Activated CD8-positive, alpha-beta memory T cell treated with anti-CD3 and anti-CD28 coated beads for 24 hours (primary cell): ENCODE measurements around the gene PRSS38.

Experiments used
- DNase-seq: peaks from one replicate; pipeline ENCODE4 v3.0.0-alpha.2; 2020

The PRSS38 gene

GRCh38 chr1:227815468-227816409, at the start of gene PRSS38:
Gene PRSS38, plus strand, starts transcription at chr1:227815675. Its CDS starts 42 bp downstream, at chr1:227815717.
- no peak for DNase-seq

- peak; percentile 84 for DNase-seq
Observed at GRCh38 chr1:227766015-227766634, 49.4 kb upstream of the PRSS38 start.

DNA sequence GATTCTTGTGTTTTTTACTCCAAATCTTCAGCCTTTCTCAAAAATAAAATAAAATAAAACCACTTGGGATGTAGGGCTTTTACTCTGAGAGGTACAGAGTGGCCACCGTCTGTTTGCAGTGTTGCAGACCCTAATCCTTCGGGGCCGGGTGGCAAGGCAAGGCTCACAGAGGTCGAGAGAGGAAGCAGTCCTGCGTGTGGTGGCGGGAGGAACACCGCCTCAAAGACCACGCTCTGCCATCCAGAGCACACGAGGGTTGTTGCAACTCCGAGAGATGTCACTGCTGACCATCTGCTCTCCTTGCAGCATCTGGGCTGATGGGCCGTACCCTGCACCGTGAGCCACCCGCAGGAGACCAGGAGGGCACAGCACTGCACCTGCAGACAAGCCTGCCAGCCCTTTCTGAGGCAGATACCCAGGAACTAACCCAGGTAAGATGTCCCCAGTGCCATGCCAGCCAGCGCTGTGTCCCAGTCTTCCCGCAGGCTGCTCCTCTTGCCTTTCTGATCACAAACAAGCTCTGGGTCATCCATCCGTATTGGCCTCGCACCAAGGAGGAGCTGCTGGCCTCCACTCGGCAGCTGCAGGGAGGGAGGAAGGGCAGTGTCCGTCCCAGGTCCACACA, 48.7 kb upstream of the PRSS38 start:
- DNase-seq, result no peak

DNA sequence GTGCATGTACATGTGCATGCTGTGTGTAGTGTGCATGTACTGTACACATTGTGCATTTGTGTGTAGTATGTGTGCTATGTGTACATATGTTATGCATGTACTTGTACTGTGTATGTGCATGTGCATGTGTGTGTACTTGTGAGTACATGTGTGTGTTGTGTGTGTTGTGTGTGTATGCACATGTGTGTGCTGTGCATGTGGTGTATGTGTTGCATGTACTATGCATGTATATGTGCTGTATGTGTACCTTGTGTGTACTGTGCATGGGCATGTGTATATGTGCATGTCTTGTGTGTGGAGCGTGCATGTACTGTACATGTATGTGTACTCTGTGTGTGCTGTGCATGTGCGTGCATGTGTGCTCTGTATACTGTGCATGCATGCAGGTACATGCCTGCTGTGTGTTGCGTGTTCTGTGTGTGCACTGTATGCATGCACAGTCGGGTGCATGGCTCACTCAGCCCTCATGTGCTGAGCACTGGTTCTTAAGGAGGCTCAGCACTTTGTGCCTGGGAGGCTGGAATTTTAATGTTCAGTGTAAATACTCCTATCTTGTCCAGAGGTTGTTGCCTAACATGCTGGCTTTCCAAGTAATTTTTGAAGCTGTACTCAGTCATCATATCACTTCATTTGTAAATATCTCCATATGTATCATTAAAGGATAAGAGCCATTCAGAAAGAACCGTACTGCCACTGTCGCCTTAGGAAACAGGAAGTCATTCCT, 47.9 kb upstream of the PRSS38 start:
- DNase-seq, result no peak

- no peak for DNase-seq
Observed at GRCh38 chr1:227768125-227768439, 47.4 kb upstream of the PRSS38 start.

- no peak for DNase-seq
Observed at GRCh38 chr1:227768640-227769039, 46.8 kb upstream of the PRSS38 start.

DNA sequence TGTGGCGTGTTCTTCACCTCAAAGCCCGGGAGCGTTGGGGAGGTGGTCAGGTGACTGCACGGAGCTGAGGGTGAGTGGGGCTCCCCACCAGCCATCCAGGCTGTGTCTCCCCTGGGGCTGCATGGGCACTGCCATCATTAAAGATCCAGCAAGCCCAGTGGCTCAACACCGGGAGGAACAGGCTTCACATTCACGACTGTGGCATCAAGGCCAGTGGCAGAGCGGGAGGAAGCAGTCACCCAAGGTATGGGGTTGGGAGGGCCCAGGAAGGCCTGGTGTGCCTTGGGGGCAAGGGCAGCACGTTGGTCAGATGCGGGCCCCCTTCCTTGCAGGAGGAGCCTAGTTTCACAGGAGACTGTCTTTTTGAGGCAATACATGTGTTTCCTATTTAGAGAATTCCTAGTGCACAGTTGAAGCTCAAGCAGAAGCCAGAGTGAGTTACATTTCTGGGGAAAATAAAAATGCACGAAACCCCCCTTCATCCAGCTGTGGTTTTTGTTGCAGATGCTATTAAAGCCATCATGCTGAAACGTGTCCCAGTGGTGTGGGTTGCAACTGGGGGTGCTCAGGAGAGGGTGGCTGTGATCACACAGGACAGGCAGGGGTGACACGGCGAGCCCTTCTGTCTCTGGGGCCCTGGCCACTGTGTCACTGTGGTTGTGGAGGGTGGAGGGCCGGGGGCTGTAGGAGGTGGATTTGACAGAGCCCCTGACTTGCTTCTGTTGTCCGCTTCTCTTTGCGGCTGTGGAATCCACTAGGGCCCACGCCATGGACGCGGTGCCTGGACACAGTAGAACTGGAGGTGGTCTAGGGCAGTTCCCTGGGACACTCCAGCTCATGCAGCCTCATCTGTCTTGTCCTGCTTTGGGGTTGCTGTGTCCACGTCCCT, 46.2 kb upstream of the PRSS38 start:
- DNase-seq, result no peak

DNA sequence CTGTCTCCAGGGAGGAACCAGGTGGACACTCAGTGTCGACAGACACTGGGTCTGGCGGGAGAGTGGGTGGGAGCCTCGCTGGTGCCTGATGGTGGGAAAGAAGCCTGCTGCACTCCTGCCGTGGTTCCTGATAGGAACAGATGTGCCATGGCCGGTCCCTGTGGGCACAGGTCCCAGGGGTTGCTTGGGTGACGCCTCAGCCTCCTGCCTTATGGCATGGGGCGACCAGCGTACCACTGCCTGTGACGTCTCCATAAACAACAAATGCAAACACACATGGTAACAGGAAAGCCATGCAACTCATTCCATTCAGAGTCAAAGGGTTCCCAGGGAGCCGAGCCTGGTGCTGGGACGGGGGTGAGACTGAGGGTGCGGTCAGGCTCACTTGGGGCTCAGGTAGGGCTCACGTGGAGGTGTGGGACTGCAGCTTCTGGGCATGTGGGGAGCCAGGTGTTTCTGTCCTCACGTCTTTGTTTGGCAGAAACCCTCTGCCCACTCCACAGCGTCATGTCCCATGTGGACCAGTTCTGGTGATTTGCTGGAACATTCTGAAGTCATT, 45.5 kb upstream of the PRSS38 start:
- no peak for DNase-seq

GRCh38 chr1:227770812-227771211, 44.7 kb upstream of the PRSS38 start:
- no peak for DNase-seq

DNA sequence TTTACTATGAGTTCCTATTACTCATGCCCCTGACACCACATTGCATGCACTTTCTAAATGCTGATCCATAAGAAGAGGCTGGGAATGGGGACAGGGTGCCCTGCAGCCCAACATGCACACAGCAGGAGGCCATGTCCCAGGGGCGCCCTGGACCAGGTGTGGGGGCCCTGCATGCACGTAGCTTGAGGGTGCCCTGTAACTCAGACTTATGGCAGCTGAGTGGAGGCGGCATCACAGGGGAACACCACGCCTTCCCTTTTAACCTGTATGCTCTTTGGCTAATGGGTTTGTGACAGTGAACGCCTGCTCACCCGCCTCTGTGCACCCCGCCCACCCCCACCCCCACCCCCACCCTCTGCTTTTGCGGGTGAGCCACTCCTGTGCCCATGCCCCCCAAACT, 44.1 kb upstream of the PRSS38 start:
- DNase-seq, result no peak

DNA sequence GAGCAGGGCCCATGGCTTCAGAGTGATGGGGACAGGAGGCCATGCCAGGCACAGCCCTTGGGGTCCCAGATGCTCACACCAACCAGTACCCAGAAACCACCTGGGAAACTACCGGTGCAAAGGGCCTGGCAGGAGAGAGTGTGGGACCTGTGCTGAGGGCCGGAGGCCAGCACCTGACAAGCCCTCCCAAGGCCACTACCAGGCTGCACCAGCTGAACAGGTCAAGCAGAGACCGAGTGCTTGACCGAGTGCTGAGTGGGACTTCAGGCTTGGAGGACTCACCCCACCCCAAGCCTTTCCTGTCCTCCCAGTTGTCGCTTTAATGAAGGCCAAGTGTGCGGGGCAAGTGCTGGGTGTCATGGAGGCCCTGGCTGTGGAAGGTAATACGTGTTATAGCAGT, 43.7 kb upstream of the PRSS38 start:
- no peak for DNase-seq

GRCh38 chr1:227773558-227773957, 41.9 kb upstream of the PRSS38 start:
- no peak for DNase-seq

- no peak for DNase-seq
Observed at GRCh38 chr1:227774051-227774731, 41.3 kb upstream of the PRSS38 start.

GRCh38 chr1:227774821-227775661, 40.4 kb upstream of the PRSS38 start:
- no peak for DNase-seq

DNA sequence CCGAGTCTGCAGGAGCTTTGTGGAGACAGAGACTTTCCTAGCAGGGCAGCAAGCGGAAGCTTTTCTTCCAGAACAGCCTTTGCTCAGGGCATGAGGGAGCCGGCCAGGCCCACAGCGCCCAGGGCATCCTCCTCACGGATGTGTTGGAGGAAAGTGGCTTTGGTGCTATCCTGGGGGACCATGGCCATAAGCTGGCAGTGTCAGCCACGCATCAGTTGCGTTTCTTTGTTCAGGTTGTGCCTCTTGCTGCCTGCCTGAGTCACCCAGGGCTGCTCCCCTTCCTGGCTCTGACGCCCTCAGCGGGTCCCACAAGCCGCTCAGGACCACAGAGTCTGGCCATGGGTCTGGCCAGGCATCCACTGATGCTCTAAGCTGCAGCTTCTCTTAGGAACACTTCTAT, 39.6 kb upstream of the PRSS38 start:
- DNase-seq, result no peak

DNA sequence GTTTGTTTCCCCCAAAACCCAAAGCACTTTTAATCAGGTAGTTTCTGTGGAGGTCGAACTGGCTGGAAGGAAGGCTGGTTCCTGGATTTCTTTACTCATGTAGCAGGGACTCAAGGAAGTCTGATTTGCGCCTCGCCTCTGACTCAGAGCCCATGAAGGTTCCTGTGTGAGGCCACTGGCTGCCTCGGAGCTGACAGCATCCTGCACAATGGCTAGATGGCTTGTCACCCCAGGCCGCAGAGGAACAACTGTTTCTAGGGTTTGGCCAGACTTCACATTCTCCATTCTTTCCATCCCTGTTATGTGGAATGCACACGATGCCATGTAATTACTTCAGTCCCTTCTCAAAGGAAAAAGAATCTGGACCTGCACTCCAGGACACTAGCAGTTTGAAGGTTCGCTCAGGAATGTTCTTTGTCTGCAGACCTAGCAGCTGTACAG, 39.1 kb upstream of the PRSS38 start:
- no peak for DNase-seq

- no peak for DNase-seq
Observed at GRCh38 chr1:227777156-227777555, 38.3 kb upstream of the PRSS38 start.

DNA sequence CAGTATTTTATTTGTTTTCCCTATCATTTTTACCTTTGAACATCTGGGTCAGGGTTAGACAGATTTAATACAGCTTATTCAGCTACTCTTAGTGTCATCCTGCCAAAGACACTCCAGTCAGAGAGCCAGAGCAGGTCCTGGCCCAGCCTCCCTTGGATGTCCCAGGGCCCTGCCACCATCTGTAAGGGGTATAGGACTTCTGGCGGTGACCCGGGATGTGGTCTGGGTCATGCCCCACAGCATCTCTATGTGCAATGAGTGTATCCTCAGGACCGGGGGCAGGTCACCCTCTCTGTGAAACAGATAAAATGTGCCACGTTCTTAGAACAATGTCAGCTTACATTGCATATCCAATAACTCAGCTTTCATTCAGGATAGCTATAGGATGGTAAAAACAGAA, 37.8 kb upstream of the PRSS38 start:
- DNase-seq, result no peak

DNA sequence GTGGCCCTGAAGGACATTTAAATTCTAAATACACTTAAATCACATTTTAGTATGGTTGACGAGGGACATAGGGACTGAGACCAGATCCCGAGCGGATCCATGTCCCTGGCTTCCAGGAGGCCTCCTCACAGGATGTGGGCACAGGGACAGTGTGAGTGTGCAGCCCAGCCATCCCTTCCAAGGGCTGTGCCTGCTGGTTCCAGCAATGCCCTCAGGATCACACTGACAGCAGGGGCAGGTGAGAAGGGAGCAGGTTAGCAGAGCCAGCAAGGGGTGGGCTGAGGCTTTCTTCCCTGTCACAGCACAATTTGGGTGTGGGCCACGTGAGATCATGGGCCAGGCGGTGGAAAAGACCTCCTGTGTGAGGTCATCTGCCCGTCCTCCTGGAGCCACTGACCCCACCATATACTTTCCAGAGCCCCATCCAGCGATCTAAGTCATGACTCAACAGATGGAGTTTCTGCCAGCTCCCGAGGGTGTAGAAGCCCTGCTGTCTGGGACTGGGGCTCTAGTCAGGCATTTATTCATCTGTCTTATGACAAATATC, 37.0 kb upstream of the PRSS38 start:
- DNase-seq, result no peak

- no peak for DNase-seq
Observed at GRCh38 chr1:227779021-227779441, 36.4 kb upstream of the PRSS38 start.
